ENCODE results near the gene ZNF581. TPM values are rescaled to one million over a fixed set of nuclear protein-coding genes. Genes with fewer than 3 reads are reported as not detected.

ZNF581 gene
- total RNA-seq, 4 donors from 2014 or later = 9.9 to 17.3 (median 13.7) TPM

- H3K4me3 ChIP-seq = no peak overlapping the region
- no peaks in the 10 kb centered on the region for H3K9me3 ChIP-seq
- DNase-seq = no peak
- TF ChIP-seq CTCF (IDR thresholded peaks at IDR 0.05 in 4 of 5, conservative IDR thresholded peaks at IDR 0.05 in 1 of 5) (no peak), POLR2A (IDR thresholded peaks at IDR 0.05) (no peak)
- H3K27ac ChIP-seq = peak overlapping the region in 1 of 4 donors; percentile 89
- intact Hi-C loops (cut with DNase I; ENCODE audit: low total_unique reads) = loop anchor here (2.0 kb wide), 1 partner anchor 447 kb away; the partner anchor contains the start of gene ZNF787
- peaks cover 0 to 33% of the 10 kb centered on the region in 2 donors for H3K36me3 ChIP-seq
- in situ Hi-C loops (cut with MboI; ENCODE audit: low sequenced_read_pairs in 4 of 4) = no loop called here
- ATAC-seq = no peak
- H3K27me3 ChIP-seq = no peaks in the 10 kb centered on the region
- peaks cover 27 to 38% of the 10 kb centered on the region in 2 donors for H3K4me1 ChIP-seq
These were observed 30.4 kb downstream of the ZNF581 start for GRCh38 chr19:55673889-55674288.

GRCh38 chr19:55674459-55674840 lies 31.0 kb downstream of the ZNF581 start:
- in situ Hi-C loops (cut with MboI; ENCODE audit: low sequenced_read_pairs in 4 of 4) (no loop called here), intact Hi-C loops (cut with DNase I; ENCODE audit: low total_unique reads) (loop anchor here (2.0 kb wide), 1 partner anchor 446 kb away; the partner anchor contains the start of gene ZNF787)
- Histone ChIP-seq H3K9me3 (no peaks in the 10 kb centered on the region), H3K4me3 (peak overlapping the region; percentile 76 to 89 (median 84)), H3K4me1 (peaks cover 27 to 38% of the 10 kb centered on the region in 2 donors), H3K27ac (peak overlapping the region; percentile 77 to 95 (median 87)), H3K27me3 (no peaks in the 10 kb centered on the region), H3K36me3 (peaks cover 0 to 33% of the 10 kb centered on the region in 2 donors)
- ATAC-seq (no peak), DNase-seq (no peak)
- TF ChIP-seq POLR2A (IDR thresholded peaks at IDR 0.05) (no peak), CTCF (IDR thresholded peaks at IDR 0.05 in 4 of 5, conservative IDR thresholded peaks at IDR 0.05 in 1 of 5) (no peak)

GRCh38 chr19:55674841-55675660 lies 31.6 kb downstream of the ZNF581 start, which contains the start of gene EPN1:
Gene EPN1, plus strand, starts transcription at chr19:55675226. Its CDS starts 3,402 bp downstream, at chr19:55678628.
- Histone ChIP-seq H3K27me3 (no peaks in the 10 kb centered on the region), H3K27ac (peak within 1 kb of the TSS; percentile 77 to 95 (median 87)), H3K36me3 (peaks cover 0 to 33% of the 10 kb centered on the region in 2 donors), H3K4me1 (peaks cover 31 to 38% of the 10 kb centered on the region in 2 donors), H3K9me3 (no peaks in the 10 kb centered on the region), H3K4me3 (peak within 1 kb of the TSS; percentile 76 to 89 (median 84))
- in situ Hi-C loops (cut with MboI; ENCODE audit: low sequenced_read_pairs in 4 of 4) (no loop called here), intact Hi-C loops (cut with DNase I; ENCODE audit: low total_unique reads) (loop anchor here (1.0 to 2.0 kb wide), 4 partner anchors 20 to 558 kb away; partner anchors contain the start of genes PPP1R12C, PPP6R1, U2AF2 and ZNF787)
- DNase-seq (peak; percentile 95), ATAC-seq (peak; percentile 93)
- TF ChIP-seq CTCF (IDR thresholded peaks at IDR 0.05 in 4 of 5, conservative IDR thresholded peaks at IDR 0.05 in 1 of 5) (peak in 2 of 5 experiments; percentile 7 to 8), POLR2A (IDR thresholded peaks at IDR 0.05) (peak; percentile 57 to 70)

- intact Hi-C loops (cut with DNase I; ENCODE audit: low total_unique reads) = loop anchor here (1.0 to 2.0 kb wide), 4 partner anchors 21 to 559 kb away; partner anchors contain the start of genes PPP1R12C, PPP6R1, U2AF2 and ZNF787
- peaks cover 31 to 38% of the 10 kb centered on the region in 2 donors for H3K4me1 ChIP-seq
- in situ Hi-C loops (cut with MboI; ENCODE audit: low sequenced_read_pairs in 4 of 4) = no loop called here
These were observed 32.4 kb downstream of the ZNF581 start for GRCh38 chr19:55675661-55676354.

More at GRCh38 chr19:55675661-55676354, 32.4 kb downstream of the ZNF581 start:
- no peaks in the 10 kb centered on the region for H3K27me3 ChIP-seq
- no peaks in the 10 kb centered on the region for H3K9me3 ChIP-seq
- peak overlapping the region; percentile 76 to 89 (median 84) for H3K4me3 ChIP-seq
- H3K27ac ChIP-seq = peak overlapping the region; percentile 77 to 95 (median 87)
- TF ChIP-seq CTCF (IDR thresholded peaks at IDR 0.05 in 4 of 5, conservative IDR thresholded peaks at IDR 0.05 in 1 of 5) (no peak), POLR2A (IDR thresholded peaks at IDR 0.05) (no peak)
- ATAC-seq = peak in 1 of 2 donors; percentile 2
- peaks cover 0 to 27% of the 10 kb centered on the region in 2 donors for H3K36me3 ChIP-seq
- DNase-seq = no peak

Data from gastrocnemius medialis (tissue), 4 donors.